ENCODE data around the gene RTRAF. TPM values are rescaled to one million over a fixed set of nuclear protein-coding genes. Genes with fewer than 3 reads are reported as not detected.

Gene RTRAF
- polyA plus RNA-seq, 1 of the 3 experiments (the other 2 are of a cell fraction): 43.6 TPM

GRCh38 chr14:52044791-52045522, 55.6 kb downstream of the RTRAF start (continued):
- TF ChIP-seq USF1 (IDR thresholded peaks at IDR 0.05; ENCODE audit: borderline replicate concordance, low read depth) (no peak), YY1 (IDR thresholded peaks at IDR 0.05; ENCODE audit: low read depth) (no peak), ELF1 (IDR thresholded peaks at IDR 0.05) (no peak), RCOR1 (IDR thresholded peaks at IDR 0.05; ENCODE audit: low read length) (no peak), ZBTB33 (IDR thresholded peaks at IDR 0.05; ENCODE audit: borderline replicate concordance, low read depth) (no peak), SMC3 (IDR thresholded peaks at IDR 0.05; ENCODE audit: low read depth, low read length) (no peak), POLR2AphosphoS5 (IDR thresholded peaks at IDR 0.05; ENCODE audit: low read depth, low read length) (no peak; the same call in 1 of the 2 replicates), TEAD4 (IDR thresholded peaks at IDR 0.05; ENCODE audit: borderline replicate concordance, insufficient read depth) (no peak), NFIC (IDR thresholded peaks at IDR 0.05; ENCODE audit: borderline replicate concordance) (peak; percentile 65), GATA2 (CRISPR knock-in tag; IDR thresholded peaks at IDR 0.05) (no peak), RFX5 (IDR thresholded peaks at IDR 0.05; ENCODE audit: low read length) (no peak)

GRCh38 chr14:52046376-52046917, 57.1 kb downstream of the RTRAF start:
- Histone ChIP-seq H3K4me2 (no peak overlapping the region; the same call in 1 of the 2 replicates), H3K4me3 (ENCODE audit: low read depth in 2 of 2, low read length in 1 of 2) (no peak overlapping the region), H3K79me2 (ENCODE audit: insufficient read depth) (peaks cover 63% of the 10 kb centered on the region), H3K9me3 (no peaks in the 10 kb centered on the region), H3K27me3 (ENCODE audit: insufficient read depth) (no peaks in the 10 kb centered on the region), H2AFZ (ENCODE audit: low read depth) (no peak overlapping the region; the same call in 1 of the 2 replicates), H3K9me2 (no peaks in the 10 kb centered on the region), H3K4me1 (ENCODE audit: control insufficient read depth in 1 of 2, insufficient read depth in 2 of 2, low read depth in 1 of 2, low read length in 1 of 2) (peaks cover 0 to 32% of the 10 kb centered on the region in 2 experiments; a peak in 3 of 4 replicates), H3K36me3 (replicated peaks in 1 of 2; ENCODE audit: control insufficient read depth in 1 of 2, insufficient read depth in 2 of 2, low read length in 1 of 2) (peaks cover 0 to 5% of the 10 kb centered on the region in 2 experiments), H4K20me1 (ENCODE audit: insufficient read depth) (no peaks in the 10 kb centered on the region), H3K9ac (no peak overlapping the region; the same call in 1 of the 2 replicates), H3K27ac (ENCODE audit: low read depth in 2 of 2, low read length in 1 of 2) (peak overlapping the region in 1 of 2 experiments; percentile 93; a peak in 3 of 4 replicates), H3F3A (replicated peaks; ENCODE audit: insufficient read depth) (peaks cover 15% of the 10 kb centered on the region)
- ChIA-PET POLR2A (no interaction called here), CTCF (interaction anchor here (0.9 to 4.8 kb wide), 5 partner anchors 10 to 85 kb away, joined by 3 to 45 read pairs (median 5); partner anchors contain the start of gene NID2)
- DNase-seq: no peak
- TF ChIP-seq ELF1 (IDR thresholded peaks at IDR 0.05): no peak
- no peak for TF ChIP-seq REST (IDR thresholded peaks at IDR 0.05; ENCODE audit: low read depth, low read length)
- no peak for TF ChIP-seq IRF3 (IDR thresholded peaks at IDR 0.05; ENCODE audit: low read depth, low read length)
- no peak for TF ChIP-seq TAF1 (IDR thresholded peaks at IDR 0.05; ENCODE audit: borderline replicate concordance, low read depth, low read length)
- no peak for TF ChIP-seq TCF12 (IDR thresholded peaks at IDR 0.05)
- no peak for TF ChIP-seq TEAD4 (IDR thresholded peaks at IDR 0.05; ENCODE audit: borderline replicate concordance, insufficient read depth)
- TF ChIP-seq MAX (IDR thresholded peaks at IDR 0.05; ENCODE audit: low read depth): no peak
- 44% methylated on average over 2 of the region's 2 CpGs for WGBS (ENCODE audit: low lambda C conversion rate)

Measured in SK-N-SH (cell line).